ENCODE measurements around the gene GRM4. TPM values are rescaled to one million over a fixed set of nuclear protein-coding genes. Genes with fewer than 3 reads are reported as not detected.

The GRM4 gene
- total and polyA plus RNA-seq, 2 donors from 2014 or later: not detected

- H3K27me3 ChIP-seq (ENCODE audit: control insufficient read depth, insufficient read depth, low read length): no peaks in the 10 kb centered on the region
- DNase-seq (peak in 2 of 5 donors; percentile 14 to 64), FAIRE-seq (no peak)
- intact Hi-C loops (cut with DNase I): no loop called here
- no peak overlapping the region for H3K9ac ChIP-seq (ENCODE audit: low read length in 3 of 3)
- no peaks in the 10 kb centered on the region for H3K36me3 ChIP-seq (ENCODE audit: control insufficient read depth in 2 of 3, insufficient read depth in 3 of 3, low read length in 3 of 3)
- no peak overlapping the region for H3K27ac ChIP-seq (ENCODE audit: low read depth in 2 of 2, low read length in 2 of 2)
- H3K4me1 ChIP-seq (ENCODE audit: control insufficient read depth in 2 of 3, insufficient read depth in 2 of 3, low read depth in 1 of 3, low read length in 3 of 3): no peaks in the 10 kb centered on the region
- TF ChIP-seq, protein P1, sequence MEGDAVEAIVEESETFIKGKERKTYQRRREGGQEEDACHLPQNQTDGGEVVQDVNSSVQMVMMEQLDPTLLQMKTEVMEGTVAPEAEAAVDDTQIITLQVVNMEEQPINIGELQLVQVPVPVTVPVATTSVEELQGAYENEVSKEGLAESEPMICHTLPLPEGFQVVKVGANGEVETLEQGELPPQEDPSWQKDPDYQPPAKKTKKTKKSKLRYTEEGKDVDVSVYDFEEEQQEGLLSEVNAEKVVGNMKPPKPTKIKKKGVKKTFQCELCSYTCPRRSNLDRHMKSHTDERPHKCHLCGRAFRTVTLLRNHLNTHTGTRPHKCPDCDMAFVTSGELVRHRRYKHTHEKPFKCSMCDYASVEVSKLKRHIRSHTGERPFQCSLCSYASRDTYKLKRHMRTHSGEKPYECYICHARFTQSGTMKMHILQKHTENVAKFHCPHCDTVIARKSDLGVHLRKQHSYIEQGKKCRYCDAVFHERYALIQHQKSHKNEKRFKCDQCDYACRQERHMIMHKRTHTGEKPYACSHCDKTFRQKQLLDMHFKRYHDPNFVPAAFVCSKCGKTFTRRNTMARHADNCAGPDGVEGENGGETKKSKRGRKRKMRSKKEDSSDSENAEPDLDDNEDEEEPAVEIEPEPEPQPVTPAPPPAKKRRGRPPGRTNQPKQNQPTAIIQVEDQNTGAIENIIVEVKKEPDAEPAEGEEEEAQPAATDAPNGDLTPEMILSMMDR (IDR thresholded peaks at IDR 0.05; ENCODE audit: borderline replicate concordance, extremely low read depth, insufficient read depth): no peak
- no peaks in the 10 kb centered on the region for H3K9me3 ChIP-seq (ENCODE audit: control insufficient read depth in 2 of 3, insufficient read depth in 1 of 3, low read length in 3 of 3)
- H3K4me3 ChIP-seq (ENCODE audit: low read length in 3 of 3): no peak overlapping the region
Observed at GRCh38 chr6:34120953-34121675, 24.8 kb downstream of the GRM4 start.

GRCh38 chr6:34115915-34116314 is 30.0 kb downstream of the GRM4 start:
- intact Hi-C loops (cut with DNase I): no loop called here
- H3K4me3 ChIP-seq (ENCODE audit: low read length in 3 of 3): no peak overlapping the region
- H3K9me3 ChIP-seq (ENCODE audit: control insufficient read depth in 2 of 3, insufficient read depth in 1 of 3, low read length in 3 of 3): no peaks in the 10 kb centered on the region
- TF ChIP-seq, protein P1 (IDR thresholded peaks at IDR 0.05; ENCODE audit: borderline replicate concordance, extremely low read depth, insufficient read depth): no peak
- H3K27ac ChIP-seq (ENCODE audit: low read depth in 2 of 2, low read length in 2 of 2): no peak overlapping the region
- FAIRE-seq (no peak), DNase-seq (no peak)
- H3K36me3 ChIP-seq (ENCODE audit: control insufficient read depth in 2 of 3, insufficient read depth in 3 of 3, low read length in 3 of 3): no peaks in the 10 kb centered on the region
- H3K27me3 ChIP-seq (ENCODE audit: control insufficient read depth, insufficient read depth, low read length): no peaks in the 10 kb centered on the region
- no peaks in the 10 kb centered on the region for H3K4me1 ChIP-seq (ENCODE audit: control insufficient read depth in 2 of 3, insufficient read depth in 2 of 3, low read depth in 1 of 3, low read length in 3 of 3)
- H3K9ac ChIP-seq (ENCODE audit: low read length in 3 of 3): no peak overlapping the region

GRCh38 chr6:34115403-34115795 is 30.5 kb downstream of the GRM4 start:
- no peak overlapping the region for H3K27ac ChIP-seq (ENCODE audit: low read depth in 2 of 2, low read length in 2 of 2)
- H3K4me3 ChIP-seq (ENCODE audit: low read length in 3 of 3): no peak overlapping the region
- H3K9me3 ChIP-seq (ENCODE audit: control insufficient read depth in 2 of 3, insufficient read depth in 1 of 3, low read length in 3 of 3): no peaks in the 10 kb centered on the region
- H3K36me3 ChIP-seq (ENCODE audit: control insufficient read depth in 2 of 3, insufficient read depth in 3 of 3, low read length in 3 of 3): no peaks in the 10 kb centered on the region
- TF ChIP-seq, protein P1 (IDR thresholded peaks at IDR 0.05; ENCODE audit: borderline replicate concordance, extremely low read depth, insufficient read depth): no peak
- no peak overlapping the region for H3K9ac ChIP-seq (ENCODE audit: low read length in 3 of 3)
- intact Hi-C loops (cut with DNase I): no loop called here
- H3K4me1 ChIP-seq (ENCODE audit: control insufficient read depth in 2 of 3, insufficient read depth in 2 of 3, low read depth in 1 of 3, low read length in 3 of 3): no peaks in the 10 kb centered on the region
- H3K27me3 ChIP-seq (ENCODE audit: control insufficient read depth, insufficient read depth, low read length): no peaks in the 10 kb centered on the region
- DNase-seq (peak in 4 of 5 donors; percentile 55 to 86 (median 78)), FAIRE-seq (no peak)
